GM06990 (cell line): ENCODE results near the gene ZFP36.
"Not testable (repeated sequence)": the region's sequence is repeated elsewhere in the genome, so short reads cannot be mapped to it uniquely, and the experiment has no call there.

Source experiments
- DNase-seq: peaks from one replicate; pipeline ENCODE4 v3.0.0-alpha.2; 2011; ENCODE audit not compliant: insufficient read length; ENCODE audit errors: extremely low read depth
- H3K27me3 ChIP-seq: replicated peaks from 2 replicates; pipeline ENCODE4 v1.6.0; 2011; ENCODE audit warnings: low read length; ENCODE audit not compliant: control insufficient read depth, insufficient read depth
- H3K36me3 ChIP-seq: 2 replicates; pipeline ENCODE4 v1.5.1; 2011; ENCODE audit warnings: low read length; ENCODE audit not compliant: control insufficient read depth, insufficient read depth
- H3K4me3 ChIP-seq: replicated peaks from 2 replicates; pipeline ENCODE4 v1.5.1; 2011; ENCODE audit warnings: low read depth, mild to moderate bottlenecking, control low read depth, low read length
- TF ChIP-seq, protein P1 (sequence below): IDR thresholded peaks from 2 replicates; pipeline ENCODE4 v1.5.1; 2011; ENCODE audit warnings: low read length, control low read depth, mild to moderate bottlenecking, inconsistent platforms; ENCODE audit not compliant: insufficient read depth, poor library complexity, severe bottlenecking

ZFP36 gene

DNA sequence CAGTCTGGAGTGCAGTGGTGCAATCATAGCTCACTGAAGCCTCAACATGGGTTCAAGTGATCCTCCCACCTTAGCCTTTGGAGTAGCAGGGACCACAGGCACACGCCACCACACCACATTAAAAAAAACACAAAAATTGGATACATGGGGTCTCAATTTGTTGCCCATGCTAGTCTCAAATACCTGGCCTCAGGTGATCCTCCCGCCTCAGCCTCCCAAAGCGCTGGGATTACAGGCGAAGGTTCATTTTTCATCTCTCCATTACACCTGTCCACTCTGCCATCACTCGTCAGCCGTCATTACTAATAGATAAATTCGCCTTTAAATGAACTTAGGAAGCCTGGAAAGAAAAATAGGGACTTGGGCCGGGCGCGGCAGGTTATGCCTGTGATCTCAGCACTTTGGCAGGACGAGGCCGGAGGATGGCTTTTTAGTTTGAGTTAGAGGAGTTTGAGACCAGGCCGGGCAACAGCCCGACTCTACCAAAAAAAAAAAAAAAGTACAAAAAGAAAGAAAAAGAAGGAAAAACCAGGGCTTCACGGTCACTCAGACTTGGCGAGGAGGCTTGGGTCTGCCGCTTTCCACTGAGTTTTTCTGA is 38.0 kb downstream of the ZFP36 start:
- Histone ChIP-seq H3K36me3 (no peaks in the 10 kb centered on the region), H3K4me3 (peak overlapping the region; percentile 100), H3K27me3 (no peaks in the 10 kb centered on the region)
- TF ChIP-seq, protein P1, sequence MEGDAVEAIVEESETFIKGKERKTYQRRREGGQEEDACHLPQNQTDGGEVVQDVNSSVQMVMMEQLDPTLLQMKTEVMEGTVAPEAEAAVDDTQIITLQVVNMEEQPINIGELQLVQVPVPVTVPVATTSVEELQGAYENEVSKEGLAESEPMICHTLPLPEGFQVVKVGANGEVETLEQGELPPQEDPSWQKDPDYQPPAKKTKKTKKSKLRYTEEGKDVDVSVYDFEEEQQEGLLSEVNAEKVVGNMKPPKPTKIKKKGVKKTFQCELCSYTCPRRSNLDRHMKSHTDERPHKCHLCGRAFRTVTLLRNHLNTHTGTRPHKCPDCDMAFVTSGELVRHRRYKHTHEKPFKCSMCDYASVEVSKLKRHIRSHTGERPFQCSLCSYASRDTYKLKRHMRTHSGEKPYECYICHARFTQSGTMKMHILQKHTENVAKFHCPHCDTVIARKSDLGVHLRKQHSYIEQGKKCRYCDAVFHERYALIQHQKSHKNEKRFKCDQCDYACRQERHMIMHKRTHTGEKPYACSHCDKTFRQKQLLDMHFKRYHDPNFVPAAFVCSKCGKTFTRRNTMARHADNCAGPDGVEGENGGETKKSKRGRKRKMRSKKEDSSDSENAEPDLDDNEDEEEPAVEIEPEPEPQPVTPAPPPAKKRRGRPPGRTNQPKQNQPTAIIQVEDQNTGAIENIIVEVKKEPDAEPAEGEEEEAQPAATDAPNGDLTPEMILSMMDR, result no peak
- DNase-seq, result no peak

DNA sequence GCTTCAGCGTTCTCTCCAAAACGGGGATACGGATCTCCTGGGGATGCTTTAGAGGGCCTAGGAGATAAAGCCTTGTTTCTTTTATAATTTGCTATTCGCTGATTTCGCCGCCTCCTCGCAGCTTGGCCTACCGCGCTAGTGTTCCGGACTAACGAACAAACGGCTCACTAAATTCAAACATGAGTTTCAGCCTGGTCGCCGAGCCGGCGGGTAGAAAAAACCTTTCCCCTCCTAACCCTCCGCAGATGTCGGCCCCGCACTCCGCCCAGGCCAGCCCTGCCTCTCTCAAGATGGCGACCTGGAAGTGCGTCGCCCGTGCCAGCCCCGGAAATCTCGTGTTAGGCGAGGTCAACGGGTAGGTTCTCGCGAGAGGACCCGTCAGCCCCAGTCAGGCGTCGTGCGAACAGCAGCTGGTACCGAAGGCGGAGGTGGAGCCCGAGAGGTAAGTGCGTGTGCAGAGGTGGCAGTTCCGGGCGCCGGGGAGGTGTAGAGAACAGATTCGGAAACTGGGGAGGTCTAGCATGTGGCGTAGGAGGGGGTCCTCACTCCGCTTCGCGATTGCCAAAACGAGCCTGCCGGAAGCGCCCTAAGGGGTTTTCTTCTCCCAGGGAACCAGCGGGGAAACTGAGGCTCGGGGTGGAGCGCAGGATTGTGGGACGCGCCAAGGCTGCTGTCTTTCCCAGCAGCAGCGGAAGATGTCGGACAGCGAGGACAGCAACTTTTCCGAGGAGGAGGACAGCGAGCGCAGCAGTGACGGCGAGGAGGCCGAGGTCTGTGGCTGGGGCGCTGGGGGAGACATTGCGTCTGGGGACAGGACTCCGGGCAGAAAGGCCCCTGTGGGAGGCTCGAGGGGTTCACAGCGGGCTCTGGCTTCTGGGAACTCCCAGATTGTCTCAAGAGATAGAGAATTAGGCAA is 38.8 kb downstream of the ZFP36 start, which contains the start of gene SUPT5H:
SUPT5H (plus strand) TSS at position 387 of the 916 bp plus-strand sequence; CDS start at position 696, 309 bp downstream.
- Histone ChIP-seq H3K27me3 (no peaks in the 10 kb centered on the region), H3K4me3 (peak within 1 kb of the TSS; percentile 100), H3K36me3 (no peaks in the 10 kb centered on the region)
- TF ChIP-seq, protein P1, result no peak
- peak; percentile 98 for DNase-seq

DNA sequence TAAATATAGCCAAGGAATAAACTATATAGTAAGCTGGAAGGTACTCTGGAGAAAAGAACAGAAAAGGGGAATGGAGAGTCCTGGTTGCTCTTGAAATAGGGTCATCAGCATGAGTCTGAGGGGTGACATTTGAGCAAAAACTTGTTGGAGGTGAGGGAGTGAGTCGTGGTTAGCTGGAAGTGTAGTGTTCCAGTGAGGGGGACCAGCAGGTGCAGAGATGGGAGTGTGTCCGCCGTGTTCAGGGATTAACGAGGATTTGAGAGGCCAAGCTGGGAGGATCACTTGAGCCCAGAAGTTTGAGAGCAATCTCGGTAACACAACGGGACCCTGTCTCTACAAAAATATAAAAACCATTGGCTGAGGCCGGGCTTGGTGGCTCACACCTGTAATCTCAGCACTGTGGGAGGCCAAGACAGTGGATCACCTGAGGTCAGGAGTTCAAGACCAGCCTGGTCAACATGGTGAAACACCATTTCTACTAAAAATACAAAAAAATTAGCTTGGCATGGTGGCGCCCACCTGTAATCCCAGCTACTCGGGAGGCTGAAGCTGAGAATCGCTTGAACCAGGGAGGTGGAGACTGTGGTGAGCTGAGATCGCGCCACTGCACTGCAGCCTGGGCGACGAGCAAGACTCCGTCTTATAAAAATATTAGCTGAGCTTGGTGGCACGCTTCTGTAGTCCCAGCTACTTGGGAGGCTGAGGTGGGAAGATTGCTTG is 39.9 kb downstream of the ZFP36 start:
- Histone ChIP-seq H3K4me3 (peak overlapping the region; percentile 100), H3K36me3 (no peaks in the 10 kb centered on the region; the same call in 1 of the 2 replicates), H3K27me3 (no peaks in the 10 kb centered on the region)
- TF ChIP-seq, protein P1, result no peak
- DNase-seq, result no peak

DNA sequence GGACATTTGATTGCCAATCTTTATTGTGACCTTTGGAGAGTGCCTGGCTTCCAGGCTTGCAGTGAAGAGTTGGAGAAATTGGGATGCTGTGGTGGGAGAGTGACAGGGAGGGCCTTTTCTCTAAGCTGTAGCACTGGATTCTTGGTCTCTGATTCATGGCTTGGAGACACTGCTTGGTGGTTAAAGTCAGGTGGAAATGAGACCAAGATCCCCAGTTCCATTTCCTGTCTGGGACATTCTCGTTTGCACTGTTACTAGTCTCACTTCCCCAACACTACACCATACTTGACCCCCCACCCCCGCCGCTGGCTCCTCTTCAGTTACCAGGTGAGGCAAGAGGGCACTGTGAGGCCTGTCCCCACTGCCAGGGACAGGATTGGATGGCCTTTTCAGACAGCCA is 41.6 kb downstream of the ZFP36 start:
- Histone ChIP-seq H3K27me3 (no peaks in the 10 kb centered on the region), H3K36me3 (peaks cover 10% of the 10 kb centered on the region), H3K4me3 (peak overlapping the region; percentile 52)
- TF ChIP-seq, protein P1, result no peak
- peak; percentile 60 for DNase-seq

DNA sequence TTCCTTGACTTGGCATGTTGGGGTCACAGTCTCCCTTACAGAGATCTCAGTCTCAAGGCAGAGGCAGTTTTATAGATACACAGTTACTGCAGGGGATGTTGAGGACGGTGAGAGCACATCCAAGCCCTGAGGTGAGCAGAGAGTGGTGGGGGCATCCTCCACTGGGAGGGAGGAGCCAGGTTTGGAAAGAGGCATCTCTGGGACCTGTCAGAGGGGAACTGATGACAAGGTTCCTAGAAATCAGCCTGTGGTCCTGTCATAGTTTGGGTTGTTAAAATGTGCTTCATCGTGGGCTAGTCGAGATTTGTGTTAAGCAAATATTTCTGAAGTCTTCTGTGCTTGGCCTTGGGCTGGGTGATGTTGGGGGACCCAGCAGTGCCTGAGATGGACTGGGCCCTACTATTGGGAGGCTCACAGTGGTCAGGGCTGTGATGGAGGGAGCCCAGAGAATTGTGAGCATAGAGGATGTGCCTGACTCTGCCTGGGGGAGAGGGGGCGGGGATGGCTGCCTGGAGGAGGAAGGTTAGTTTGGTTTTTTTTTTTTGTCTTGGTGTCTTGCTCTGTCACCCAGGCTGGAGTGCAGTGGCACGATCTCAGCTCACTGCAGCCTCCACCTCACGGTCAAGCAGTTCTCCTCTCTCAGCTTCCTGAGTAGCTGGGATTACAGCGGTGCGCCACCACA is 42.6 kb downstream of the ZFP36 start:
- no peak for DNase-seq
- H3K27me3 ChIP-seq, result no peaks in the 10 kb centered on the region
- TF ChIP-seq, protein P1, result no peak
- H3K4me3 ChIP-seq, result no peak overlapping the region; the same call in 1 of the 2 replicates
- peaks cover 11% of the 10 kb centered on the region for H3K36me3 ChIP-seq

DNA sequence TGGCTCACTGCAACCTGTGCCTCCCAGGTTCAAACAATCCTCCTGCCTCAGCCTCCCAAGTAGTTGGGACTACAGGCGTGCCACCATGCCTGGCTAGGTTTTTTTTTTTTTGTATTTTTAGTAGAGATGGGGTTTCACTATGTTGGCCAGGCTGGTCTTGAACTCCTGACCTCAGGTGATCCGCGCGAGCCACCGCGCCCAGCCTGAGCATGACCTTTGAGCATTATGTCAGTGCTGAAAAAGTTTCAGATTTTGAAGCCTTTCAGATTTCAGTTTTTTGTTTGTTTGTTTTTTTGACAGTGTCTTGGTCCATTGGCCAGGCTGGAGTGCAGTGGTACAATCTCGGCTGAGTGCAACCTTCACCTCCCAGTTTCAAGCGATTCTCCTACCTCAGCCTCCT is 44.6 kb downstream of the ZFP36 start:
- H3K27me3 ChIP-seq, H3K4me3 ChIP-seq, DNase-seq: not testable (repeated sequence)
- peaks cover 14% of the 10 kb centered on the region for H3K36me3 ChIP-seq
